Myocyte (in vitro differentiated cells): ENCODE results near the gene STMND1. TPM values are rescaled to one million over a fixed set of nuclear protein-coding genes. Genes with fewer than 3 reads are reported as not detected.

Experiments used
- DNase-seq: peaks from one replicate; pipeline ENCODE4 v3.0.0-alpha.2; 2012; ENCODE audit warnings: low read depth
- total RNA-seq: library from RNA; depleted of rRNA; stranded (reverse); fragments of >200 nt; gene quantifications from 2 replicates; pipeline ENCODE4 v1.2.3, GENCODE V29; 2014

Gene STMND1
- total RNA-seq, 1 donor from 2014 or later: not detected

DNA sequence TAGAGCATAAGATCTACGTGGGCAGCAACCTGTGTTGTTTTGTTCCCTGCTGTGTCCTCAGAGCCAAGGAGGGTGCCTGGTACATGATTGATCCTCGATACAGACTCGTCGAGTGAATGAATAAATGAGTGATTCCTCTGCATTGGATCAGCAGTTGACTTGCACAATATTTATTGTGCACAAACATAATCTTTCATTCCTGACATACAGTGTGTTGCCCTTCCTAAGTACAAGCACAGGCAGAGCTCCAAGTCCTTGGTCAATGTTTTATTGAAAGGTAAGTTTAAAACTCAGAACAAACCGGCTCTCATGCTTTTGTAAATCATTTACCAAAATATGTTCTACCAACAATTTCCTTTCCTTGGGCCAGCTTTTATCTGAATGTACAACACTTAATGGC, 57.4 kb downstream of the STMND1 start:
- DNase-seq: no peak

DNA sequence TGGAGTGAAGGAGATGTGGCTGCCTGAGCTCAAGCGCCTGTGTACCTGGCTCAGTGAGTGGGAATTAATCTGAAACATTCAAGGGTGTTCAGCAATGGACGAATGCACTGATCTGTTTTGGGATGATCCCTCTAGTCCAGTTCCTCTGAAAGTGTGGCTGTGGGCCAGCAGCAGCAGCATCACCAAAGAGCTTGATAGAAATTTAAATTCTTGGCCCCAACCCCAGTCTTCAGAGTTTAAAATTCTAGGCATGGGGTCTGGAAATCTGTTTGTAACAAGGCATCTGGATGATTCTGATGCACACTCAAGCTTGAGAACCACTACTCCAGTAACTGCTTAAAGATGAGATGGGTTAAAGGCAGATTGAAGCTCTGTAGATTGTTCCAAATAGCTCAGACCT, 59.2 kb downstream of the STMND1 start:
- no peak for DNase-seq

DNA sequence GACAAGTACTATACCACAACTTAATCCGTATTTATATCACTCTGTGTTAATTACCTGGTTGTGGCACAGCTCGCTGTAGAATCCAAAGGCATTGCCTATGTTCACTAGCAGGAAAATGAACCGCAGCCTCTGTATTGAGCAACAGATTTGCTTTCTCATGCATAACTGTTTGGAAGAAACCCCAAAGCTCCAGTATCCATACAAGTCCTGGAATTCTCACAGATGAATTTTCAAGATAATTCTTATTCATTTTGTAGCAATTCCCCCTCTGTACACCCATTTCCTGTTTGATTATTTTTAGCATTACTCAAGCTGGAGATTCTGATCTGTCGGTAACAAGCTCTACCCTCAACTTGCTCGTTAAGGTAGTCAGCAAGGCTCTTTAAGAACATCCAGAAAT, 63.5 kb downstream of the STMND1 start:
- DNase-seq: no peak

DNA sequence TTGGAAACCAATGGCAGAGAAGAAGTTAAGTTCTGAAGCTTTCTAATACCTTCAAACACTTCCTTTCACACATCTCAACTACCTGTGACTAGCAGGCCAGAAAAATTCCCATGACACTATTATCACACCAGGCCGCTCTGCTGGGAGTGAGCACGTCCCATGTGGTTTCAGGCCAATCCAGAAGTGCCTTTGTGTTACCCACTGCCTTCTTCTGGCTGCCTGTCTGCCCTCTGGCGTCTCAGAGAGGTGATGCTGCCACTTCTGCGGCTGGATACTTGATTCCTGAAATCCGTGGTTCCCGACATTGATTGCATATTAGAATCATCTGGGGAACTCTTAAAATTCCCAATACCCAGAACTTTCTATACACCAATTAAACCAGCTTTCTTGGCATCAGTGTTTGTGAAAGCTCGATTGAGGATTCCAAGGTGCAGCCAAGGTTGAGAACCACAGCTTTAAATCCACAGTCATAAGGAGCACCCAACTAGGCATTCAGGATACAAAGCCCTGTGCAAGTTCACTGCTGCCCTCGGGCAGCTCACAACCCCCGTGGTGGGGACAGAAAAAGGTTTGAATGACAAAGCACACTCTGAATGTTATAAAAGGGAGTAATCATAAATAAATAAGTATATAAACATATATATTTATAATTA, 65.6 kb downstream of the STMND1 start:
- peak; percentile 55 for DNase-seq

DNA sequence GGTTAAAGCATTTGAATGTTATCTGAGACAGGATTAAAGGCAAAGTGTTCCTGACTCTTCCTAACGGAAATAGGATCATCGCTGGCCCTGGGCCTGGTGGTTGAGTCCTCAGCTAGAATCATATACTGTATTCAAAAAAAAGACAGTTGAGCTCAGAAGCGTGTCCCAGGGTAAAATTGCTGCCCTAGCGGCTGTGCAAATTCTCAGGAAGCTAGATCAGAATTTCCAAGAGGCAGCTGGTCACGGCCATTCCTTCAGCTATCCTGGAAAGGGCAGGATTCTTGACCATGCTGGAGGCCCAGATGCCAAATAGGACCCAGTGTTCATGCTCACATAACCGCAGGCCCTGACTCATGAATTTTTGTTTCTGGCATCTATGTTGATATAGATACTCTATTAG, 67.4 kb downstream of the STMND1 start:
- DNase-seq: peak; percentile 100

DNA sequence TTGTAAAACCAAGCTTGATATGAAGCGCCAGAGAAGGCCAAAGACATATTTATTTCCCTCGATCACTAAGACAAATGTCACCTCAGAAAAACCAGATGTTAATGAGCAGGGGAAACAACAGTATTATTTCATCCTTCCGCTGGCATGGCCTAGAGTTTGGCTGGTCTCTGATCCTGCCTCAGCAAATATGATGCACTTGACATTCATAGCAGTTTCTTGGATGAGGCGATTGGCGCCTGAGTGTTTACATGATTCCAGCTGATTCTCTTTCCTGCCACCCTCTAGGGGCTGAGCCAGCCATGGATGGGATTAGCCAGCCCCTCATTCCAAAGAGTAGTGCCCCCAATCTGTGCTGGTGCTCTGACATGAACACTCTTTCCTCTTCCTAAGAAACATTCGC, 67.9 kb downstream of the STMND1 start:
- no peak for DNase-seq

DNA sequence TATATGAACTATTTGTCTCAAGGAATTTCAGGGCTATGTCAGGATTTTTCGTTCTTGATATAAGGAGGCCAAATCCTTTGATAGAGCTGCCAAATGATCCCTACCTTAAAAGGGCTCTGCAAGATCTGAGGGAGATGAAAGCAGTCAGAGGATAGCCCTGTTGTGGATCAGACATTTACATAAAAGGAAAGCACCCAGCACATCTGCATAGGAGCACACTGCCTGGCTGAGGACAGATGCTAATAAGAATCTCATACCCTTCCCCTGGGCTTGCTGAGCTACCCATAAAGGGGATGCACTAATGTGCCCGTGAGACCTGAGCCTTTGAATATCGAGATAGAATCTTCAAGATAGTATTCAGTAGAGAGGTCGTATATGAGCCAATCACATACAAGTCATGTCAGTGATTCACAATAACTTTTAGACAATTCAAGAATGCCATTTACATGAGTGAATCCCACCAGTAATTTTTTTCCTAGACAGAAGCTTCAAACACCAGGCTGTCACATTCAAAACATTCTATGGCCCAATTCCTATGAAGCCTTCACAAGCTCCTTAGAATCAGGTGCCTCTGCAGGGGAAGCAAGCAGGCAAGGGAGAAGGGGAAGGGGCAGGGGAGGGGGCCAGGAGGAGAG, 71.1 kb downstream of the STMND1 start:
- no peak for DNase-seq

DNA sequence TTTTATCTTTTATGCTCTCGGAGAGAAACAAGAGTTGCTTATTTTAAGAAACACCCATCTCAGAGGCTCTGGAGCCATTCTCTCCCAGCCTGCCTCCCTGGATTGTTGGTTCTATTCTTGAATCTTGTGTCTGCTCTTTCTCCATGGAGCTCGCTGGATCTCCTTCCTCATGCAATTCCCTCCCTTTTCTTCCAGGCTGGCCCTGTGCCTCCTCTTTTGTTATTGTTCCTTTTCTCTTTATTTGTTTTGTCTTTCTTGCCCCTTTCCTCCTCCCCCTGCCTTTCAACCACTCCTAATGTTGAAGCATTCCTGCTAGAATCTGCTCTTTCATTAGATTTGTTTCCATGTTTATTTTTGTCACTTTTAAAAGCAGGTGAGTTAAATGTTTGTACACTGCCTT, 76.5 kb downstream of the STMND1 start:
- DNase-seq: no peak

DNA sequence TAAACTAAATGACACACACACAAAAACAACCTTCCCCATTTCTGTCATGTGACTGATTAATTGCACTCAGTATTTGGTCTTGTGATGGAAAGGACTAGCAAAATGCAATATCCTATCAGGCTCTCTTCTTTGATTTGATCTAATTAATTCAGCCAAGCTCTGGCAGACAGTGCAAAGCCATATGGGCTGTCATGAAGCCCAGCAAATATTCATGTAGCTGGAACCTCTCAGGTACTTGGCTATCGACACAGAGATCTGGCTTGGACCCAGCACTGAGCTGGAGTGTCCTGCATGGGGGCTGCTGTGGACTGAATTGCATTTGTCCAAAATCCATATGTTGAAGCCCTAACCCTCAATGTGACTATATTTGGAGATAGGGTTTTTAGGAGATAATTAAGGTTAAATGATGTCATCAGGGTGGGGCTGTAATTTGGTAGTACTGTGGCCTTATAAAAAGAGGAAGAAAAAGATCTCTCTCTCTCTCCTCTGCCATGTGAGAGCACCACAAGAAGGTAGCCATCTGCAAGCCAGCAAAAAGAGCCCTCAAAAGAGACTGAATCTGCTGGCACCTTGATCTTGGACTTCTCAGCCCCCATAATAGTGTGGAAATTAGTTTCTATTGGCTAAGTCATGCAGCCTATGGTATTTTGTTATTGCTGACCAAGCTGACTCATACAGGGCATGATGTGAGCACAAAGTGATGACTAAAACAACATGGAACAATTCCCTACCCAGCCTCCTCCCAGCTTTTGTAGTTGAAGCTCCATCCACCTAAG, 77.1 kb downstream of the STMND1 start:
- peak; percentile 22 for DNase-seq

DNA sequence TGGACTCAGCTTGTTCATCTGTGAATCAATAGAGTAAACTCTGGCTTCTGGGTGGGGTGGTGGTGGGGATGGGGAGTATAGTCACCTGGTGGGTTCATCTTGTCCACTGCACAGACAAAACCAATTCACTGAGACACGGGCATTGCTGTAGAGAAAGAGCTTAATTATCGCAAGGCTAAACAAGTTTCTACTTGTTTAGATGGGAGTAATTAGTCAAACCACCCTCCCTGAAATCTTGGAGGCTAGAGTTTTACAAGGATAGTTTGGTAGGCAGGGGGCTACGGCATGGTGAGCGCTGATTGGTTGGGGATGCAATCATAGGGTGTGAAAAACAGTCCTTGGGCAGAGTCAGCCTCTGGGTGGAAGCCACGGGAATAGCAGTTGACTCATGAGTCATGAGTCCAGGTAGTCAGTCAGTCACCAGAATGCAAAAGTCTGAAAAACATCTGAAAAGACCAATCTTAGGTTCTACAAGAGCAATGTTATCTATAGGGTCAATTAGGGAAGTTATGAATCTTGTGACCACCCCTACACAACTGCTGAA, 77.8 kb downstream of the STMND1 start:
- peak; percentile 12 for DNase-seq

Other genes starting within 250 kb of the STMND1 start
- gene RBM24, start 179.3 kb downstream of the STMND1 start, total RNA-seq: 230 and 289 TPM in 2 replicates